Measurements from ENCODE around the gene MYL12A. TPM values are rescaled to one million over a fixed set of nuclear protein-coding genes. Genes with fewer than 3 reads are reported as not detected.

Gene MYL12A
- total RNA-seq, 1 experiment from 2014 or later, result 284 TPM

GRCh38 chr18:3264362-3264761, 16.8 kb downstream of the MYL12A start:
- Mint-ChIP-seq H3K4me3 (peak overlapping the region in 1 of 2 experiments; percentile 24; a peak in 1 of 5 replicates), H3K36me3 (ENCODE audit: insufficient read depth in 1 of 3, low read depth in 3 of 3) (no peaks in the 10 kb centered on the region), H3K27ac (no peak overlapping the region), H3K9me3 (no peaks in the 10 kb centered on the region; a peak in 2 of 5 replicates), H3K4me1 (peaks cover 52 to 54% of the 10 kb centered on the region in 2 experiments), H3K27me3 (ENCODE audit: low read depth) (no peaks in the 10 kb centered on the region)
- Histone ChIP-seq H4K8ac (replicated peaks; ENCODE audit: insufficient read length, low read depth, low read length) (no peak overlapping the region), H3K79me1 (ENCODE audit: insufficient read depth, low read depth, low read length, poor library complexity, severe bottlenecking) (no peaks in the 10 kb centered on the region), H3K4me1 (ENCODE audit: insufficient read depth, low read length) (peaks cover 6% of the 10 kb centered on the region; the same call in 1 of the 2 replicates), H2BK20ac (ENCODE audit: low read depth, low read length, poor library complexity, severe bottlenecking) (no peak overlapping the region), H3K27me3 (ENCODE audit: insufficient read depth, low read length) (no peaks in the 10 kb centered on the region), H3K9ac (ENCODE audit: extremely low read depth, insufficient read length, low read length) (no peak overlapping the region), H3T11ph (ENCODE audit: low read length) (no peak overlapping the region), H2BK15ac (ENCODE audit: low read depth, low read length) (no peak overlapping the region), H3K14ac (ENCODE audit: insufficient read depth, low read length) (no peak overlapping the region), H2BK120ac (ENCODE audit: low read depth, low read length, poor library complexity, severe bottlenecking) (no peak overlapping the region), H3K9me3 (ENCODE audit: control insufficient read depth, low read depth, low read length) (no peaks in the 10 kb centered on the region), H3K56ac (ENCODE audit: insufficient read length, low read depth, low read length) (no peak overlapping the region), H2BK5ac (ENCODE audit: insufficient read length, low read length) (no peak overlapping the region), H4K20me1 (ENCODE audit: control insufficient read depth, insufficient read depth, insufficient read length) (no peaks in the 10 kb centered on the region), H3K18ac (ENCODE audit: insufficient read length, low read depth, low read length) (no peak overlapping the region), H2AFZ (ENCODE audit: low read length) (no peak overlapping the region), H2BK12ac (ENCODE audit: insufficient read length, low read depth, low read length) (no peak overlapping the region), H3K23me2 (ENCODE audit: insufficient read length, low read depth, low read length, poor library complexity, severe bottlenecking) (peaks cover 4% of the 10 kb centered on the region), H4K91ac (ENCODE audit: insufficient read length, low read depth, low read length) (no peak overlapping the region), H3K4ac (ENCODE audit: low read depth, low read length) (no peak overlapping the region), H3K79me2 (ENCODE audit: insufficient read depth, low read length) (peaks cover 55% of the 10 kb centered on the region), H3K23ac (ENCODE audit: insufficient read length, low read depth, low read length) (no peak overlapping the region), H4K5ac (ENCODE audit: insufficient read length, low read depth, low read length) (no peak overlapping the region), H3K4me2 (ENCODE audit: insufficient read depth, insufficient read length, low read length) (no peak overlapping the region), H2AK5ac (ENCODE audit: insufficient read length, low read length) (no peak overlapping the region), H3K27ac (ENCODE audit: insufficient read length, low read depth, low read length) (no peak overlapping the region)
- no CpG with 5 or more reads among the region's 2 CpGs for WGBS (ENCODE audit: extremely low coverage, insufficient read length, low lambda C conversion rate)
- no peak for DNase-seq
- TF ChIP-seq CTCF (conservative IDR thresholded peaks at IDR 0.05), result no peak
